HCT116 (cell line): ENCODE measurements around the gene KPNB1. TPM values are rescaled to one million over a fixed set of nuclear protein-coding genes. Genes with fewer than 3 reads are reported as not detected.

Experiments used
- ATAC-seq: fragments of 200-7000 bp; cut with Tn5 transposase; 2 replicates; pipeline ENCODE4 v1.9.1; 2020; ENCODE audit warnings: mild to moderate bottlenecking, moderate library complexity
- Bru-seq: library from RNA; stranded (reverse); fragments of 400-500 nt; gene quantifications from one replicate; lab custom pipeline; 2021; lab: Mats Ljungman, UMichigan
- BruChase-seq, 2 experiments: library from RNA; stranded (reverse); fragments of 400-500 nt; gene quantifications; one replicate each; lab custom pipeline; 2021; lab: Mats Ljungman, UMichigan
- BruUV-seq: library from RNA; stranded (reverse); fragments of 400-500 nt; replicated peaks from 2 replicates; lab custom pipeline; 2021; lab: Mats Ljungman, UMichigan
- CTCF ChIA-PET: fragments of 300-600 bp; sonication (Branson Sonifier 250); formaldehyde crosslinking; loops from one replicate; lab custom pipeline; 2021; ENCODE audit warnings: antibody characterized with exemption; lab: Charles Lee
- POLR2A ChIA-PET: fragments of 300-600, 350-600 bp; sonication (Branson Sonifier 250); formaldehyde crosslinking; loops from one replicate; lab custom pipeline; 2021; ENCODE audit warnings: antibody characterized with exemption; lab: Charles Lee
- RAD21 ChIA-PET, 2 experiments: fragments of 300-600 bp; sonication (Branson Sonifier 250); formaldehyde crosslinking; loops; one replicate each; lab custom pipeline; 2023; ENCODE audit warnings: low total read pairs in 2 of 2; ENCODE audit not compliant: uncharacterized antibody in 2 of 2, unreplicated experiment in 2 of 2, low non-redundant PET in 1 of 2; lab: Charles Lee
- DNase-seq: peaks from one replicate; pipeline ENCODE4 v3.0.0-alpha.2; 2010; ENCODE audit warnings: low read depth, low spot score
- H2AFZ ChIP-seq: fragments of 200-600 bp; shearing (Covaris generic), sonication (generic); 2 replicates; pipeline ENCODE4 v1.6.1; 2017; ENCODE audit warnings: low read depth, mixed run types, mixed read lengths, antibody characterized with exemption, low read length; ENCODE audit not compliant: poor library complexity, severe bottlenecking
- H3K27ac ChIP-seq: 2 replicates; pipeline ENCODE4 v1.5.1; 2012; ENCODE audit warnings: low read depth, low read length
- H3K27me3 ChIP-seq: fragments of 200-600 bp; sonication (generic); 2 replicates; pipeline ENCODE4 v1.6.1; 2016; ENCODE audit warnings: mixed run types, low read length, mixed read lengths; ENCODE audit not compliant: insufficient read depth
- H3K36me3 ChIP-seq, 2 experiments: fragments of 200-500 bp in 1 of 2; fragments of 200-600 bp in 1 of 2; sonication (Bioruptor generic) in 1 of 2; sonication (generic) in 1 of 2; 2 replicates each; pipeline versions ENCODE4 v1.5.1 to v1.6.1; 2014 to 2016; ENCODE audit warnings: low read length in 2 of 2, inconsistent platforms in 1 of 2, mixed read lengths in 1 of 2, mixed run types in 1 of 2; ENCODE audit not compliant: insufficient read depth in 2 of 2, control insufficient read depth in 1 of 2
- H3K4me1 ChIP-seq, 2 experiments: fragments of 200-600 bp in 1 of 2; sonication (generic) in 1 of 2; 2 replicates each; pipeline versions ENCODE4 v1.5.1 to v1.6.1; 2012 to 2017; ENCODE audit warnings: low read length in 2 of 2, inconsistent platforms in 1 of 2, mild to moderate bottlenecking in 1 of 2, mixed read lengths in 1 of 2, mixed run types in 1 of 2, moderate library complexity in 1 of 2; ENCODE audit not compliant: insufficient read depth in 2 of 2, control insufficient read depth in 1 of 2
- H3K4me2 ChIP-seq: fragments of 200-600 bp; sonication (generic); 2 replicates; pipeline ENCODE4 v1.6.1; 2017; ENCODE audit warnings: mixed run types, low read length, mixed read lengths
- H3K4me3 ChIP-seq, 2 experiments: fragments of 200-600 bp in 1 of 2; sonication (generic) in 1 of 2; replicated peaks in 1 of 2; 2 replicates each; pipeline ENCODE4 v1.5.1; 2011 to 2016; ENCODE audit warnings: low read length in 2 of 2, control low read depth in 1 of 2, low read depth in 1 of 2, mild to moderate bottlenecking in 1 of 2, mixed read lengths in 1 of 2, mixed run types in 1 of 2
- H3K79me2 ChIP-seq: fragments of 200-600 bp; sonication (generic); 2 replicates; pipeline ENCODE4 v1.6.1; 2017; ENCODE audit warnings: mild to moderate bottlenecking, mixed run types, low read length, moderate library complexity, mixed read lengths; ENCODE audit not compliant: insufficient read depth
- H3K9ac ChIP-seq: fragments of 200-600 bp; sonication (generic); 2 replicates; pipeline ENCODE4 v1.6.1; 2016; ENCODE audit warnings: low read length, mixed read lengths
- H3K9me2 ChIP-seq: fragments of 200-600 bp; sonication (generic), shearing (Covaris generic); 2 replicates; pipeline ENCODE4 v1.6.1; 2017; ENCODE audit warnings: mixed run types, mild to moderate bottlenecking, moderate library complexity; ENCODE audit not compliant: insufficient read depth
- H3K9me3 ChIP-seq, 2 experiments: fragments of 200-500 bp in 1 of 2; fragments of 200-600 bp in 1 of 2; sonication (Bioruptor generic) in 1 of 2; sonication (generic) in 1 of 2; 2 replicates each; pipeline ENCODE4 v1.6.1; 2014 to 2017; ENCODE audit warnings: low read length in 2 of 2, mixed read lengths in 2 of 2, inconsistent platforms in 1 of 2, low read depth in 1 of 2, mild to moderate bottlenecking in 1 of 2, mixed run types in 1 of 2, moderate library complexity in 1 of 2; ENCODE audit not compliant: control insufficient read depth in 1 of 2, insufficient read depth in 1 of 2
- H4K20me1 ChIP-seq: fragments of 200-600 bp; sonication (generic), shearing (Covaris generic); 2 replicates; pipeline ENCODE4 v1.6.1; 2017; ENCODE audit warnings: mixed run types, mild to moderate bottlenecking, moderate library complexity; ENCODE audit not compliant: insufficient read depth
- ATF3 ChIP-seq: IDR thresholded peaks from 2 replicates; pipeline ENCODE4 v1.6.1; 2012
- CBX3 ChIP-seq: IDR thresholded peaks from 2 replicates; pipeline ENCODE4 v1.6.1; 2012; ENCODE audit warnings: low read depth
- EGR1 ChIP-seq: IDR thresholded peaks from 2 replicates; pipeline ENCODE4 v1.6.1; 2012; ENCODE audit warnings: low read depth
- EZH2 ChIP-seq: fragments of 200-600 bp; sonication (generic); IDR thresholded peaks from 2 replicates; pipeline ENCODE4 v1.6.1; 2017; ENCODE audit warnings: antibody characterized with exemption, mixed run types
- FOSL1 ChIP-seq: IDR thresholded peaks from 2 replicates; pipeline ENCODE4 v1.6.1; 2012; ENCODE audit warnings: low read depth
- MAX ChIP-seq: IDR thresholded peaks from 2 replicates; pipeline ENCODE4 v1.6.1; 2012
- POLR2A ChIP-seq: IDR thresholded peaks from 2 replicates; pipeline ENCODE4 v1.7.0; 2011; ENCODE audit warnings: borderline replicate concordance; ENCODE audit not compliant: insufficient read depth, insufficient read length; ENCODE audit errors: extremely low read depth
- POLR2AphosphoS5 ChIP-seq: IDR thresholded peaks from 2 replicates; pipeline ENCODE4 v1.6.1; 2011; ENCODE audit warnings: mild to moderate bottlenecking, low read depth, low read length, moderate library complexity
- SIN3A ChIP-seq: IDR thresholded peaks from 2 replicates; pipeline ENCODE4 v1.6.1; 2012; ENCODE audit warnings: low read depth
- SP1 ChIP-seq: IDR thresholded peaks from 2 replicates; pipeline ENCODE4 v1.6.1; 2012; ENCODE audit warnings: low read depth
- SRF ChIP-seq: IDR thresholded peaks from 2 replicates; pipeline ENCODE4 v1.6.1; 2012; ENCODE audit warnings: low read depth
- TCF7L2 ChIP-seq: IDR thresholded peaks from 2 replicates; pipeline ENCODE4 v1.7.0; 2011; ENCODE audit warnings: borderline replicate concordance, inconsistent platforms; ENCODE audit not compliant: insufficient read depth, insufficient read length; ENCODE audit errors: extremely low read depth
- YY1 ChIP-seq: IDR thresholded peaks from 2 replicates; pipeline ENCODE4 v1.6.1; 2011; ENCODE audit warnings: low read length, low read depth, moderate library complexity, mild to moderate bottlenecking; ENCODE audit not compliant: insufficient replicate concordance; ENCODE audit errors: extremely low read depth
- intact Hi-C: fragments of 100-400 bp; cut with micrococcal nuclease; formaldehyde crosslinking; loops from 2 replicates; pipeline ENCODE4 v1.10.0; 2022
- long read RNA-seq: library from polyadenylated mRNA; unstranded; transcript quantifications from one replicate; pipeline ENCODE4 v2.0.0, GENCODE V29; 2021; ENCODE audit not compliant: unreplicated experiment
- polyA plus RNA-seq: library from polyadenylated mRNA; unstranded; fragments of >200 nt; gene quantifications from 2 replicates; pipeline ENCODE4 v1.2.1, GENCODE V29; 2012; ENCODE audit warnings: missing spikeins
- total RNA-seq: library from RNA; stranded (reverse); gene quantifications from one replicate; pipeline ENCODE4 v1.2.1, GENCODE V29; 2021; ENCODE audit not compliant: unreplicated experiment

The KPNB1 gene
- 526 TPM for total RNA-seq
- polyA plus RNA-seq = 233 and 294 TPM in 2 replicates
- percentile 98 among the genes with signal in this experiment for Bru-seq, nascent RNA
- BruChase-seq, experiment 1, labeled RNA remaining after a 6-hour chase = percentile 99 among the genes with signal in this experiment
- percentile 99 among the genes with signal in this experiment for BruChase-seq, experiment 2, labeled RNA remaining after a 2-hour chase
- long read RNA-seq, full-length matches to known transcripts = 128 of 234 reads
- long read RNA-seq, partial matches to known transcripts = 46 of 234 reads
- long read RNA-seq, other reads (novel, unspliced or antisense) = 60 of 234 reads

GRCh38 chr17:47649153-47649971, at the start of gene KPNB1:
Gene KPNB1 (plus strand): TSS chr17:47649919. CDS start chr17:47650245, 326 bp downstream.
- peaks cover 14 to 21% of the 10 kb centered on the region in 2 experiments; a peak in 3 of 4 replicates for H3K4me1 ChIP-seq
- POLR2A ChIA-PET = interaction anchor here (0.7 to 2.4 kb wide), 15 partner anchors 9 to 182 kb away, joined by 3 to 18 read pairs (median 6); partner anchors contain the start of genes LRRC46 and MRPL10
- H2AFZ ChIP-seq = no peak within 1 kb of the TSS

More at GRCh38 chr17:47649153-47649971, at the start of gene KPNB1:
- H3K4me2 ChIP-seq = peak within 1 kb of the TSS; percentile 87
- H3K9me2 ChIP-seq = no peaks in the 10 kb centered on the region
- no peaks in the 10 kb centered on the region for H3K9me3 ChIP-seq
- peak; percentile 86 for ATAC-seq
- H3K4me3 ChIP-seq = peak within 1 kb of the TSS; percentile 78 to 83
- BruUV-seq = no TSS peak
- RAD21 ChIA-PET = interaction anchor here in 1 of 2 experiments (0.7 to 1.0 kb wide), 3 partner anchors 15 to 29 kb away, joined by 3 to 5 read pairs (median 4); no protein-coding TSS in a partner anchor
- peak; percentile 99 for TF ChIP-seq CBX3
- peak; percentile 60 for TF ChIP-seq TCF7L2
- TF ChIP-seq EGR1 = peak; percentile 96
- TF ChIP-seq EZH2 = no peak
- TF ChIP-seq ATF3 = no peak
- TF ChIP-seq MAX = peak; percentile 97
- peak; percentile 99 for TF ChIP-seq SP1
- no peak for TF ChIP-seq FOSL1
- peak; percentile 92 for TF ChIP-seq SIN3A
- peak; percentile 79 for TF ChIP-seq POLR2A
- peak; percentile 81 for TF ChIP-seq POLR2AphosphoS5
- TF ChIP-seq YY1 = peak; percentile 86
- TF ChIP-seq SRF = peak; percentile 15; the same call in 1 of the 2 replicates
- TF ChIP-seq, all 23 proteins: peak for 10
- Histone ChIP-seq H3K27ac (peak within 1 kb of the TSS; percentile 92), H3K79me2 (peaks cover 48% of the 10 kb centered on the region), H3K9ac (peak within 1 kb of the TSS; percentile 97), H3K36me3 (peaks cover 24 to 31% of the 10 kb centered on the region in 2 experiments), H3K27me3 (no peaks in the 10 kb centered on the region), H4K20me1 (peaks cover 18% of the 10 kb centered on the region; the same call in 1 of the 2 replicates)
- CTCF ChIA-PET = interaction anchor here (0.9 to 2.0 kb wide), 3 partner anchors 15 to 298 kb away, joined by 3 to 8 read pairs (median 6); no protein-coding TSS in a partner anchor
- intact Hi-C loops = no loop called here
- peak; percentile 100 for DNase-seq
